Activated naive CD4-positive, alpha-beta T cell treated with anti-CD3 and anti-CD28 coated beads, Interleukin-2, amount 10 ng/mL, durations not matched to agents 7 days and 5 days (primary cell): Measurements from ENCODE around the gene SH3RF2.
"Not testable (repeated sequence)": the region's sequence is repeated elsewhere in the genome, so short reads cannot be mapped to it uniquely, and the experiment has no call there.

Experiments used
- CTCF ChIA-PET: fragments of 350-600 bp; sonication (Branson Sonifier 250); formaldehyde crosslinking; loops from one replicate; lab custom pipeline; 2021; ENCODE audit warnings: antibody characterized with exemption; lab: Charles Lee
- DNase-seq: peaks from one replicate; pipeline ENCODE4 v3.0.0-alpha.2; 2020
- H3K27ac Mint-ChIP-seq: one replicate; pipeline ENCODE4 v1.8.0; 2021; ENCODE audit warnings: mild to moderate bottlenecking, moderate library complexity, mixed read lengths
- H3K27me3 Mint-ChIP-seq: one replicate; pipeline ENCODE4 v1.8.0; 2021; ENCODE audit warnings: mild to moderate bottlenecking, mixed read lengths
- H3K36me3 Mint-ChIP-seq: one replicate; pipeline ENCODE4 v1.8.0; 2021; ENCODE audit warnings: mixed read lengths
- H3K4me1 Mint-ChIP-seq: one replicate; pipeline ENCODE4 v1.8.0; 2021; ENCODE audit warnings: mixed read lengths
- H3K4me3 Mint-ChIP-seq: one replicate; pipeline ENCODE4 v1.8.0; 2021; ENCODE audit warnings: mild to moderate bottlenecking, moderate library complexity, mixed read lengths
- H3K9me3 Mint-ChIP-seq: one replicate; pipeline ENCODE4 v1.8.0; 2021; ENCODE audit warnings: mixed read lengths

The SH3RF2 gene, protein sequence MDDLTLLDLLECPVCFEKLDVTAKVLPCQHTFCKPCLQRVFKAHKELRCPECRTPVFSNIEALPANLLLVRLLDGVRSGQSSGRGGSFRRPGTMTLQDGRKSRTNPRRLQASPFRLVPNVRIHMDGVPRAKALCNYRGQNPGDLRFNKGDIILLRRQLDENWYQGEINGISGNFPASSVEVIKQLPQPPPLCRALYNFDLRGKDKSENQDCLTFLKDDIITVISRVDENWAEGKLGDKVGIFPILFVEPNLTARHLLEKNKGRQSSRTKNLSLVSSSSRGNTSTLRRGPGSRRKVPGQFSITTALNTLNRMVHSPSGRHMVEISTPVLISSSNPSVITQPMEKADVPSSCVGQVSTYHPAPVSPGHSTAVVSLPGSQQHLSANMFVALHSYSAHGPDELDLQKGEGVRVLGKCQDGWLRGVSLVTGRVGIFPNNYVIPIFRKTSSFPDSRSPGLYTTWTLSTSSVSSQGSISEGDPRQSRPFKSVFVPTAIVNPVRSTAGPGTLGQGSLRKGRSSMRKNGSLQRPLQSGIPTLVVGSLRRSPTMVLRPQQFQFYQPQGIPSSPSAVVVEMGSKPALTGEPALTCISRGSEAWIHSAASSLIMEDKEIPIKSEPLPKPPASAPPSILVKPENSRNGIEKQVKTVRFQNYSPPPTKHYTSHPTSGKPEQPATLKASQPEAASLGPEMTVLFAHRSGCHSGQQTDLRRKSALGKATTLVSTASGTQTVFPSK

DNA sequence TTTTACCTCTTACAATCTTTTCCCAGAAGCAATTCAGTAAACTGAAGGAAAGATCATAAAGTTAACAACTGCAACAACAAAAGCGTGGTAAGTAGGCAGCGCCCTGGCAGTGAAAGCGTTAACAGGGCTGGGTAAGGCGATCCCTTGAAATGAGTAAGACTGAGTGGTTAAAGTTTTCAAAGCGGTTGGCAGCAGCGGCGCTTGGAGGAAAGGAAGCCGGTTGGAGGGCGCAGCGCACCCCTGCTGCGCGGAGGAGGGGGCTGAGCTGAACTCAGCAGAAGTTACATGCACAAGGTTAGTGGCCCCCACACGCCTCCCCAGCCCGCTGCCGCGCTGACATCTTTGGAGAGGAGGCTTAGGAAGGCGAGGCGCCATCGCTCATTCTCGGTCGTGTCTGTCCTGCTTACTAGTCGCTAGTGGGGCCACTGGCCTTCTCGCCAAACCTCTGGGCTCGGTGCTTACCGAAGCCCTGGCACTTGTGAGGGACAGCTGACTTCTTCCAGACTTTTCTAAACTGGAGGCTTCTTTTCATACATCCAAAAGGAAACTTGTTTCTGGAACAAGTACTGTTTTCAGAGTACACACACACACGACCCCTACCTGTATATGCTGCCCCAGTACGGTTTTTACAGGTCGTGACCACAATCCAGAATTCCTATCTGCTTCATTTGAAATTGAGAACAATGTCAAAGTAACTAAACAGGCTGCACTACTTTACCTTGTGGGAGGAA is at the start of gene SH3RF2:
Gene SH3RF2, plus strand, starts transcription at position 178 of the 731 bp plus-strand sequence. CDS start 1,351 bp downstream, outside the sequence.
- Mint-ChIP-seq H3K9me3 (no peaks in the 10 kb centered on the region), H3K4me3 (no peak within 1 kb of the TSS), H3K36me3 (no peaks in the 10 kb centered on the region), H3K27ac (no peak within 1 kb of the TSS), H3K27me3 (peaks cover 28% of the 10 kb centered on the region), H3K4me1 (peaks cover 10% of the 10 kb centered on the region)
- peak; percentile 24 for DNase-seq
- CTCF ChIA-PET, result no interaction called here

DNA sequence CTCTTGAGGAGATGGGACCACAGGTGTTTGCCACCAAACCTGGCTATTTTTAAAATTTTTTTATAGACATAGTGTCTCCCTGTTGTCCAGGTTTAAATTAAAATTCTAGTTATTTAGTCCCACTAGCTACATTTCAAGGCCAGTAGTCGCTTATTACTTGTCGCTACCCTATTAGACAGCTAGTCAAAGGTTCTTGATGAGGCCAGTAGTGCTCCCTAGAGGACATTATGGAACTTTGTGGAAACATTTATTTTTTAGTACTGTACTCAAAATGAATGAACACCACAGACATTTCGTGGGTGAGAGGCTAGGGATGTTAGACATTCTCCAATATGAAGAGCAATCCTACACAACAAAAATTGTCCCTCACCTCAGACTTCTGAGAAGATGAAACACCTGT is 49.2 kb upstream of the SH3RF2 start:
- H3K27ac Mint-ChIP-seq, result no peak overlapping the region
- no peaks in the 10 kb centered on the region for H3K36me3 Mint-ChIP-seq

GRCh38 chr5:145887976-145888574 is 48.3 kb upstream of the SH3RF2 start:
- Mint-ChIP-seq H3K36me3 (no peaks in the 10 kb centered on the region), H3K4me1 (no peaks in the 10 kb centered on the region), H3K4me3 (no peak overlapping the region), H3K27ac (no peak overlapping the region), H3K27me3 (peaks cover 4% of the 10 kb centered on the region), H3K9me3 (peaks cover 1% of the 10 kb centered on the region)
- CTCF ChIA-PET, result interaction anchor here (0.6 kb wide), 1 partner anchor 67 kb away, joined by 3 read pairs; no protein-coding TSS in a partner anchor
- no peak for DNase-seq

More for the DNA sequence above, 49.2 kb upstream of the SH3RF2 start:
- no peak for DNase-seq
- H3K27me3 Mint-ChIP-seq, result peaks cover 4% of the 10 kb centered on the region
- H3K4me1 Mint-ChIP-seq, result no peaks in the 10 kb centered on the region
- CTCF ChIA-PET, result interaction anchor here (0.6 kb wide), 1 partner anchor 68 kb away, joined by 3 read pairs; no protein-coding TSS in a partner anchor
- H3K4me3 Mint-ChIP-seq, result no peak overlapping the region
- H3K9me3 Mint-ChIP-seq, result peaks cover 1% of the 10 kb centered on the region

- Mint-ChIP-seq H3K4me1 (no peaks in the 10 kb centered on the region), H3K27ac (no peak overlapping the region), H3K36me3 (no peaks in the 10 kb centered on the region), H3K4me3 (no peak overlapping the region), H3K27me3 (peaks cover 4% of the 10 kb centered on the region), H3K9me3 (peaks cover 1% of the 10 kb centered on the region)
- CTCF ChIA-PET, result no interaction called here
- DNase-seq, result no peak
Measured at GRCh38 chr5:145889611-145890010, 46.8 kb upstream of the SH3RF2 start.

DNA sequence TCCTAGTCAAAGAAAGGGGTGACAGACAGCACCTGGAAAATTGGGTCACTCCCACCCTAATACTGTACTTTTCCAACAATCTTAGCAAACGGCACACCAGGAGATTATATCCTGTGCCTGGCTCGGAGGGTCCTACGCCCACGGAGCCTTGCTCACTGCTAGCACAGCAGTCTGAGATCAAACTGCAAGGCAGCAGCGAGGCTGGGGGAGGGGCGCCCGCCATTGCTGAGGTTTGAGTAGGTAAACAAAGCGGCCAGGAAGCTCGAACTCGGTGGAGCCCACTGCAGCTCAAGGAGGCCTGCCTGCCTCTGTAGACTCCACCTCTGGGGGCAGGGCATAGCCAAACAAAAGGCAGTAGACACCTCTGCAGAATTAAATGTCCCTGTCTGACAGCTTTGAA is 45.0 kb upstream of the SH3RF2 start:
- H3K9me3 Mint-ChIP-seq, H3K27ac Mint-ChIP-seq, H3K36me3 Mint-ChIP-seq, DNase-seq, H3K4me1 Mint-ChIP-seq, H3K4me3 Mint-ChIP-seq, H3K27me3 Mint-ChIP-seq, CTCF ChIA-PET: not testable (repeated sequence)

DNA sequence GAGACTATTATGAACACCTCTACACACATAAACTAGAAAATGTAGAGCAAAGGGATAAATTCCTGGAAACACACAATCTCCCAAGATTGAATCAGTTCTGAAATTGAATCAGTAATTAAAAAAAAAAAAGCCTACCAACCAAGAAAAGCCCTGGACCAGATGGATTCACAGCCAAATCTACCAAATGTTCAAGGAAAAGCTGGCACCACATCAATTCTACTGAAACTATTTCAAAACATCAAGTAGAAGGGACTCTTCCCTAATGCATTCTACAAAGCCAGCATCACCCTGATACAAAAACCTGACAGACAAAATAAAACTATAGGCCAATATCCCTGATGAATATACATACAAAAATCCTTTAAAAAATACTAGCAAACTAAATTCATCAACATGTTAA is 38.2 kb upstream of the SH3RF2 start:
- Mint-ChIP-seq H3K27ac (no peak overlapping the region), H3K9me3 (no peaks in the 10 kb centered on the region), H3K4me1 (no peaks in the 10 kb centered on the region), H3K4me3 (no peak overlapping the region), H3K27me3 (no peaks in the 10 kb centered on the region), H3K36me3 (no peaks in the 10 kb centered on the region)
- no peak for DNase-seq
- CTCF ChIA-PET, result no interaction called here

- Mint-ChIP-seq H3K9me3 (no peaks in the 10 kb centered on the region), H3K27ac (no peak overlapping the region), H3K27me3 (no peaks in the 10 kb centered on the region), H3K36me3 (no peaks in the 10 kb centered on the region), H3K4me1 (no peaks in the 10 kb centered on the region), H3K4me3 (no peak overlapping the region)
- CTCF ChIA-PET, result no interaction called here
- DNase-seq, result no peak
Measured at GRCh38 chr5:145902421-145902820, 34.0 kb upstream of the SH3RF2 start.

DNA sequence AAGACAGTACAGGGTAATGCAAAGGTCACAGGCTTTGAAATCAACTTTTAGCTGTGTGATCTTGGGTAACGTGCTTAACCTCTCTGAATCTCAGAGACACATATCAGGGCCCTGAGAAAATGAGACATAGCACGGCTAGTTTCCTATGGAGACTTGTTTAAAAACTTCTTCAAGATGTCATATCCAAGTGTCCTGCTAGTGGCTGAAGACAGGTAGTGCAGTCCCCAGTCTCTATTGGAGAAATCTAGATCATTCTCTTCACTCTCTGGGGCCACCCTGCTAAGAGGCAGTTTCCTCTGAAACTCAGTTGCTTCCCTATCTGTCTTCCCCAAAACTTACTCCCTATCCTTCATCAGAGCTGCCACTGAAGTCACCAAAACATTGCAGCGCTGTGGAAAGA is 33.3 kb upstream of the SH3RF2 start:
- Mint-ChIP-seq H3K9me3 (no peaks in the 10 kb centered on the region), H3K4me1 (no peaks in the 10 kb centered on the region), H3K27ac (no peak overlapping the region), H3K4me3 (no peak overlapping the region), H3K36me3 (no peaks in the 10 kb centered on the region), H3K27me3 (no peaks in the 10 kb centered on the region)
- no peak for DNase-seq
- CTCF ChIA-PET, result no interaction called here

DNA sequence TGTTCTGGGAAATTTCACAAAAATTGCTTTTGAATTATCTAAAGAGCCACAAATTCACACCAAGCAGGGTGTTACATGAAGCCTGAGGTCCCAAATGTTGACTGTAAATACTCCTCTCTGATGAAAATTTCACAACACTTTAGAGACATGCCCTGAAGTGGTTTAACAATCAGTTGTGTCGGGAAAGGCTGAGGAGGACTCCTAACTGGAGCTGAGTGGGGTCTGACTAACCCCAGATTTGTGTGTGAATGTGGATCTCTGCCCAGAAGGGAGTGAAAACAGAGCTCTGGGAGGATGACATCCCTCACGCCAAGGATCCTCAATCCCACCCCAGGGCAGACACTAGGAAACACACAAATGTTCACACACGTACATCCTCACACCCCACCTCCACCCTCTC is 32.5 kb upstream of the SH3RF2 start:
- H3K27ac Mint-ChIP-seq, result no peak overlapping the region
- DNase-seq, result no peak
- H3K4me3 Mint-ChIP-seq, result no peak overlapping the region
- no peaks in the 10 kb centered on the region for H3K4me1 Mint-ChIP-seq
- no peaks in the 10 kb centered on the region for H3K36me3 Mint-ChIP-seq
- CTCF ChIA-PET, result no interaction called here
- no peaks in the 10 kb centered on the region for H3K9me3 Mint-ChIP-seq
- no peaks in the 10 kb centered on the region for H3K27me3 Mint-ChIP-seq

- CTCF ChIA-PET, result no interaction called here
- no peak for DNase-seq
Measured at GRCh38 chr5:145904743-145905142, 31.6 kb upstream of the SH3RF2 start.

GRCh38 chr5:145906401-145906800 is 30.0 kb upstream of the SH3RF2 start:
- no peak overlapping the region for H3K27ac Mint-ChIP-seq
- H3K4me3 Mint-ChIP-seq, result no peak overlapping the region
- peaks cover 3% of the 10 kb centered on the region for H3K27me3 Mint-ChIP-seq
- no peaks in the 10 kb centered on the region for H3K36me3 Mint-ChIP-seq
- no peak for DNase-seq
- no peaks in the 10 kb centered on the region for H3K4me1 Mint-ChIP-seq
- H3K9me3 Mint-ChIP-seq, result no peaks in the 10 kb centered on the region
- CTCF ChIA-PET, result interaction anchor here (0.6 kb wide), 1 partner anchor 198 kb away, joined by 3 read pairs; no protein-coding TSS in a partner anchor

More at GRCh38 chr5:145904743-145905142, 31.6 kb upstream of the SH3RF2 start:
- Mint-ChIP-seq H3K27me3 (no peaks in the 10 kb centered on the region), H3K27ac (no peak overlapping the region), H3K36me3 (no peaks in the 10 kb centered on the region), H3K9me3 (no peaks in the 10 kb centered on the region), H3K4me1 (no peaks in the 10 kb centered on the region), H3K4me3 (no peak overlapping the region)

DNA sequence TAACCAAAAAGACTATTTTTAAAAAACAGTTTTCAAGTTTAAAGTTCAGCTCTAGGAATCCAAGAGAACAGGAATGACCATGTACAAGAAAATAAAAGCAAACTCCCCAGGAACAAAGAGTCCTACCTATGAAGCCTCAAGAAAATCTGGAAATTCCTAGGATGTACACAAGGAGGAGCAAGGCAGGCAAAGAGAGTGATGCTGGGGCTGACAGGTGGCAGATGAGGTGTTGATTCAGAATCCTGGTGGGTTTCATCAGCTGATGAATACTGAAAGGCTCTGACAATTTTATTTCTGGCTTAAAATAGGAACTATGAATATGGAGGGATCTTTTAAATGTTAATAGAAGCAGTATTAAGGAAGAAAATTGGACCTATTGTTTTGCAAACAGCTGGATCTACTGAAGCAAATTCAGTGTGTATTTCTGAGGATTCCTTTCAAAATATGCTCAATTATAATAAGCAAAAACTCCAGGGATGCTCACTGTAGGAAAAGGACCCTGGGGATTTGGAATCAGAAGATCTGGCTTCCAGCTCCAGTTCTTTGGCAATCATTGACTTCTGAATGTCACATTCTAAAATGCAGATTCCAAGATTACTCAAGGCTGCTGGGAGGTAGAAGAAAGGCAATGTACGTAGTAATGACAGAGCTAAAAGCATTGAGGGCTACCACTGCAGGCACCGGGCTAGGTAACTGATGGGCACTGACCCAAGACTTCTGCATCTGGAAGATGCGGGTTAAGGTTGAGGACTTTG is 28.0 kb upstream of the SH3RF2 start:
- no peak overlapping the region for H3K4me3 Mint-ChIP-seq
- H3K4me1 Mint-ChIP-seq, result no peaks in the 10 kb centered on the region
- no peaks in the 10 kb centered on the region for H3K36me3 Mint-ChIP-seq
- no peak overlapping the region for H3K27ac Mint-ChIP-seq
- CTCF ChIA-PET, result interaction anchor here (0.7 kb wide), 1 partner anchor 40 kb away, joined by 3 read pairs; no protein-coding TSS in a partner anchor
- H3K27me3 Mint-ChIP-seq, result peaks cover 3% of the 10 kb centered on the region
- DNase-seq, result no peak
- no peaks in the 10 kb centered on the region for H3K9me3 Mint-ChIP-seq

DNA sequence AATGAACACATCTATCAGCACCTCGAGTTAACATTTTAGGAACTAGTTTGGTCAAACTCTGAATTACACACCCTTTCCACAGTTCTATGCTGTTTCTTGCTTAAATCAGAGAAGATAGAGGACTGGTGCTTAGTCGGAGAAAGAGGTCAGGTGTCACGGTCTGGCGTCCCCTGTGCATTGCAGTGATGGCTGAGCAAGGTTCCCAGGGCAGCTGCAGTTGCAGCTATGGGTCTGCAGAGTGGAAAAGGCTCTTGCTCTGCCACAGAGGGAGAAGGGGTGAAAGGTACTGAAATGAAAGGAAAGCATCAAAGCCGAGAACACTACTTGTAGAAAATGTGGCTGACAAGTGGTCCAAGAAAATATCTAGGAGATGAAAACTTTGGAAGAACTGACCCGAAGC is 25.2 kb upstream of the SH3RF2 start:
- Mint-ChIP-seq H3K36me3 (no peaks in the 10 kb centered on the region), H3K27ac (no peak overlapping the region), H3K9me3 (no peaks in the 10 kb centered on the region), H3K4me1 (no peaks in the 10 kb centered on the region), H3K27me3 (peaks cover 3% of the 10 kb centered on the region), H3K4me3 (no peak overlapping the region)
- DNase-seq, result no peak
- CTCF ChIA-PET, result no interaction called here
